Measurements from ENCODE around the gene KRT86. TPM values are rescaled to one million over a fixed set of nuclear protein-coding genes. Genes with fewer than 3 reads are reported as not detected.

Gene KRT86
- total RNA-seq, 6 experiments from 2014 or later = not detected

DNA sequence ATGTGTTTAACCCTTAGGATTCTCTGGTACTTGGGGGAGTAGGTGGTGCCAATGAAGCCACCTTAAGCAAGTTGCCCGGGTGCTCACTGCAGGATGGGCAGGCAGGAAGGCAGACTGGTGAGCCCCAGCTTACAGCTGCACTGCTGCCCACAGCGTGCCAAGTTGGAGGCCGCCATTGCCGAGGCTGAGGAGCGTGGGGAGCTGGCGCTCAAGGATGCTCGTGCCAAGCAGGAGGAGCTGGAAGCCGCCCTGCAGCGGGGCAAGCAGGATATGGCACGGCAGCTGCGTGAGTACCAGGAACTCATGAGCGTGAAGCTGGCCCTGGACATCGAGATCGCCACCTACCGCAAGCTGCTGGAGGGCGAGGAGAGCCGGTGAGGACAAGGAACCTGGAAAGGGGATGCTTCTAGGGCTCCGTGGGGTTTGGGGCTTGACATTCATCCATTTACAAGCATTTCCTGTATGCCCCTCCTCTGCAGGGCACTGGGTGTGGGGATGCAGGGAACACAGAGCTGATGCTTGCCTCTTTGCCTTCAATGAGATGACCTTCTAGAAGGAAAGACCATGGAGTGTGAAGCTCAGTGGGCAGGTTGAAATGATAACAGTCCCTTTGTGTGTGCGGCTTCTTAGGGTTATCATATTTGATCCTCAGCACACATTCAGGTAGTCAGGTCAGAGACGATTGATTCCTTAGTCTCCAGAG, 29.0 kb upstream of the KRT86 start:
- intact Hi-C loops (cut with DNase I) = no loop called here
- Histone ChIP-seq H3K27me3 (no peaks in the 10 kb centered on the region), H3K4me1 (no peaks in the 10 kb centered on the region), H3K9me3 (no peaks in the 10 kb centered on the region), H3K36me3 (no peaks in the 10 kb centered on the region), H3K4me3 (no peak overlapping the region), H3K27ac (no peak overlapping the region)
- ATAC-seq = no peak
- WGBS (ENCODE audit: insufficient coverage, low coverage, low lambda C conversion rate, missing lambda C conversion rate) = 58% methylated on average over 4 of the region's 20 CpGs
- DNase-seq = no peak
- no peak for TF ChIP-seq CTCF (IDR thresholded peaks at IDR 0.05)
- TF ChIP-seq POLR2A (IDR thresholded peaks at IDR 0.05) = no peak

DNA sequence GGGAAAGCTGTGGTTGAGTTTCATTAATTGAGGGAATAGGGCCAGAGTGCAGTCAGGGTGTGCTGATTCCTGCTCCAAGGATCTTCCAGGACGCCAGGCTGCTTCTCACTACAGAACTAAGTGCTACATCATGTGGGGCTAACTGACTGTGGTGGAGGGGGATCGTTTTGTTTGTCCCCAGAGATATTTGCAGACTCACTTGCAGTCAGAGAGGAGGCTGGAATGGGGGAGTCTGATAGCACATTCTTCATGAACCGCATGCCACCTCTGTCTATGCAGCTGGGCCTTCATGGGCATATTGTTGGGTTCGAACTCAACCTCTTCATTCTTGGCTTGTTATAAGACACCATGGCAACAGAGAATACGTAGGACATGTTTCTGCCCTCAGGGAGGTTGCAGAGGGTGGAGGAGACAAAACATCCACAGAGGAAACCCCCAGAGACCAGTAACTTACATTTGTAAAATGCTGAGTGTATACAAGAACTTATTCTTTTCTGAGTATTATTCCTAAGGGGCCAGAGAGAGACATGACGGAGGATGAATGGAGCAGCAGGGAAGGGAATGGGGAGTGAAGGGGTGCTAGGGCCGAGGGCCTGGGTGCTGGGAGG, 28.4 kb upstream of the KRT86 start:
- Histone ChIP-seq H3K27ac (no peak overlapping the region), H3K9me3 (no peaks in the 10 kb centered on the region), H3K4me3 (no peak overlapping the region), H3K36me3 (no peaks in the 10 kb centered on the region), H3K27me3 (no peaks in the 10 kb centered on the region), H3K4me1 (no peaks in the 10 kb centered on the region)
- intact Hi-C loops (cut with DNase I) = no loop called here
- DNase-seq (no peak), ATAC-seq (no peak)
- WGBS (ENCODE audit: insufficient coverage, low coverage, low lambda C conversion rate, missing lambda C conversion rate) = 59% methylated on average over 7 of the region's 7 CpGs
- TF ChIP-seq CTCF (IDR thresholded peaks at IDR 0.05) (no peak), POLR2A (IDR thresholded peaks at IDR 0.05) (no peak)

DNA sequence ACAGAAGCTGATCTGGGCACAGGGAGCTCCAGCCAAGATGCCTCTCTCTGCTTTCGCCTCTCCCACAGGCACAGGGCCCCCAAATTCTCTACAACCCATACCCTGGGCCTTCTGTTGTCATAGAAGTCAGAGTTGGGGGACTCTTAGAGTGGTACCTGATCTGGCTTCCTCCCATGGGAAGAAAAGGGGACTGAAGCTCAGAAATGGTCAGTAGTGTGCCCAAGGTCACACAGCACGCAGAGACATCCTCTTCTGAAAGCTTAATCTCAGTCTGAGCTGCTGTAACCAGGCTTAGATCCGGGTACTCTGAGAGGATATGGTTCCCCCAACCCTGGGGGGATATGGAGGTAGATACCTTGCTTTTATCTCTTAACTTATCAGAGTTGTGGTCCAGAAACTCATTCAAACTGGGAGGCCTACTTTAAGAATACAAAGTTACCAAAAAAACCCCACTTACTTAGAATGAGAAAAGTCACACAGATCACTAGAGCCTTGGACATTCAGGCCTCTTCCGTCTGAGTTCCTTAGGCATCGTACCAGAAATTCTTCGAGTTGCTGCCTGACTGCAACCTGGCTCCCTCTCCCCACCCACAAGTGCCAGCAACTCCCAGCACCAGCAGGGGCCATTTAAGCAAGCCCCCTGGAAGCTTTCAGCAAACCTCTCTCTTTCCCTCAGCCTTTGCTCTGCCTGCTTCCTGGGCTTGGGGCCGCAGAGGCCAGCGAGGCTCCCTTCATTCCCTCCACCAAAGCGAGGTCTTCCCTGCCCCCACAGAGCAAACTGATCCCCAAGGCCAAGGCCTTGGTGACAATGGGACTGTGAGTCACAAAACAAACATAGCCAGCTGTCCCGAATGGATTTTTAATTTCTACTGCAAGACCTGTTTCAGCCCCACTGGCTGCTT, 27.5 kb upstream of the KRT86 start:
- intact Hi-C loops (cut with DNase I) = no loop called here
- Histone ChIP-seq H3K27me3 (no peaks in the 10 kb centered on the region), H3K9me3 (no peaks in the 10 kb centered on the region), H3K36me3 (no peaks in the 10 kb centered on the region), H3K4me1 (no peaks in the 10 kb centered on the region), H3K4me3 (no peak overlapping the region), H3K27ac (no peak overlapping the region)
- TF ChIP-seq CTCF (IDR thresholded peaks at IDR 0.05) = no peak
- TF ChIP-seq POLR2A (IDR thresholded peaks at IDR 0.05) = no peak
- ATAC-seq = peak in 2 of 4 donors; percentile 34 to 50
- 27% methylated on average over 4 of the region's 10 CpGs for WGBS (ENCODE audit: insufficient coverage, low coverage, low lambda C conversion rate, missing lambda C conversion rate)
- DNase-seq = peak in 1 of 3 donors; percentile 35

- Histone ChIP-seq H3K27ac (no peak overlapping the region), H3K9me3 (no peaks in the 10 kb centered on the region), H3K27me3 (no peaks in the 10 kb centered on the region), H3K4me3 (no peak overlapping the region), H3K4me1 (no peaks in the 10 kb centered on the region), H3K36me3 (no peaks in the 10 kb centered on the region)
- TF ChIP-seq CTCF (IDR thresholded peaks at IDR 0.05) (no peak), POLR2A (IDR thresholded peaks at IDR 0.05) (no peak)
- ATAC-seq = no peak
- no peak for DNase-seq
- intact Hi-C loops (cut with DNase I) = no loop called here
- WGBS (ENCODE audit: insufficient coverage, low coverage, low lambda C conversion rate, missing lambda C conversion rate) = 49% methylated on average over 4 of the region's 10 CpGs
Observed at GRCh38 chr12:52247622-52248540, 26.6 kb upstream of the KRT86 start.
